Vagina (tissue), 2 donors: ENCODE data around the gene UHRF2.

Experiments used
- POLR2AphosphoS5 ChIP-seq, 2 donors: sonication (generic); formaldehyde crosslinking; IDR thresholded peaks; one replicate each; pipeline ENCODE4 v1.9.0; 2017; ENCODE audit warnings: antibody characterized with exemption in 2 of 2, mild to moderate bottlenecking in 2 of 2, low read depth in 1 of 2; ENCODE audit not compliant: insufficient read depth in 1 of 2
- TF ChIP-seq, protein P1 (sequence below), 3 experiments: fragments of 450-650 bp in 2 of 3; fragments of 200-600 bp in 1 of 3; sonication (generic) in 1 of 3; IDR thresholded peaks; one replicate each; pipeline ENCODE4 v1.5.1; 2017 to 2019; ENCODE audit warnings: antibody characterized with exemption in 3 of 3, mild to moderate bottlenecking in 2 of 3, moderate library complexity in 2 of 3

DNA sequence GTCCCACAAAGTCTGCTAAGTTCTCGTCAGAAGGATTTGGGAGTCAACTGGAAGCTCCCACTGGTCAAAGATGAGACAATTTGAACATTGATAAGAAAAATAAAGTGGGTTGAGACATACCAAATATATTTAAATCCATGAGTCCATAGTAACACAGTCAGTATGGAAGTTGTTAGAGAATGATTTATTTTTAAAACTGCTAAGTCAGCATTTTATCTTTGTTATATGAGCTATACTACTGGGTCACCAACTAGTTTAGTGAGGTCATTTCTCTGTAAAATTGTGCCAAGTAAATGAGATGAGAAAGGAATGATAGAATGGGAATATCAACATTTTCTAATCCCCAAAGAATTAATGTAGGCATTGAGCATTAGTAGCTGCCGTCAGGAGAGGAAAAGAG is 60.2 kb downstream of the UHRF2 start:
- TF ChIP-seq, protein P1, sequence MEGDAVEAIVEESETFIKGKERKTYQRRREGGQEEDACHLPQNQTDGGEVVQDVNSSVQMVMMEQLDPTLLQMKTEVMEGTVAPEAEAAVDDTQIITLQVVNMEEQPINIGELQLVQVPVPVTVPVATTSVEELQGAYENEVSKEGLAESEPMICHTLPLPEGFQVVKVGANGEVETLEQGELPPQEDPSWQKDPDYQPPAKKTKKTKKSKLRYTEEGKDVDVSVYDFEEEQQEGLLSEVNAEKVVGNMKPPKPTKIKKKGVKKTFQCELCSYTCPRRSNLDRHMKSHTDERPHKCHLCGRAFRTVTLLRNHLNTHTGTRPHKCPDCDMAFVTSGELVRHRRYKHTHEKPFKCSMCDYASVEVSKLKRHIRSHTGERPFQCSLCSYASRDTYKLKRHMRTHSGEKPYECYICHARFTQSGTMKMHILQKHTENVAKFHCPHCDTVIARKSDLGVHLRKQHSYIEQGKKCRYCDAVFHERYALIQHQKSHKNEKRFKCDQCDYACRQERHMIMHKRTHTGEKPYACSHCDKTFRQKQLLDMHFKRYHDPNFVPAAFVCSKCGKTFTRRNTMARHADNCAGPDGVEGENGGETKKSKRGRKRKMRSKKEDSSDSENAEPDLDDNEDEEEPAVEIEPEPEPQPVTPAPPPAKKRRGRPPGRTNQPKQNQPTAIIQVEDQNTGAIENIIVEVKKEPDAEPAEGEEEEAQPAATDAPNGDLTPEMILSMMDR (IDR thresholded peaks at IDR 0.05) = no peak
- TF ChIP-seq POLR2AphosphoS5 (IDR thresholded peaks at IDR 0.05; ENCODE audit: insufficient read depth in 1 of 2, low read depth in 1 of 2) = no peak
